Epithelial cell of esophagus (primary cell): ENCODE measurements around the gene WNT5A.

ENCODE experiments used
- DNase-seq: peaks from one replicate; pipeline ENCODE4 v3.0.0; 2010; ENCODE audit warnings: low read depth
- H3K4me3 ChIP-seq: 2 replicates; pipeline ENCODE4 v1.5.1; 2011; ENCODE audit warnings: mild to moderate bottlenecking, low read length, control low read depth
- TF ChIP-seq, protein P1 (sequence below): IDR thresholded peaks from 2 replicates; pipeline ENCODE4 v1.5.1; 2011; ENCODE audit warnings: low read depth, mild to moderate bottlenecking, low read length, control low read depth, inconsistent platforms; ENCODE audit not compliant: insufficient read depth; ENCODE audit errors: missing control alignments

Gene WNT5A

DNA sequence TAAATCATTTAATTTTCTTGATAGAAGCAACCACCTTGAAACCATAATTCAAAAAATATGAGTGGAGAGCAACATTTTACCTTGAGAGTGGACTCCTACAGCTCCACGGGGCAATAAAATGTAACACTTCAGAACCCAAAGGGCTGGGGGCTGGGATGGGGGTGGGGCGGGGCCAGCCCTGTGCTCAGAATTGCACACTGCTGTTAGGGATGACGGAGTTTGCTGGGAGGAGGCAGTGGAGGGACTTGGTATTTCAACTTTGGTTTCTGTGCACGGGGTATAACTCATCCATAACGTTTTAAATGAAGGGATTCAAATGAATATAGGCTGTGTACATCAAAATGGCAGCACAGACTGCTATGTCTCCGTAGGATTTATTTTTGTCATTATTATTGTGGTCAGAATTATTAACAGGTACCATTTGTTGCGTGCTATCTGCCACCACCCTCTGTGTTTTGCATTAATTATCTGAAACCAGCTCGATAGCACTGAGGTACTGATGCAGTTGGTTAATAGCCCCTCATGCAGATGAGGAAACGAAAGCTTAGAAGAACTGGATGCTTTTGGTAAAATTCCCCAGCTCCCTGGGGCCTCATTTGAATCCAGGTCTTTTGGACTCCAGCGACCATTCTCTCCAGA, 29.4 kb upstream of the WNT5A start:
- TF ChIP-seq, protein P1, sequence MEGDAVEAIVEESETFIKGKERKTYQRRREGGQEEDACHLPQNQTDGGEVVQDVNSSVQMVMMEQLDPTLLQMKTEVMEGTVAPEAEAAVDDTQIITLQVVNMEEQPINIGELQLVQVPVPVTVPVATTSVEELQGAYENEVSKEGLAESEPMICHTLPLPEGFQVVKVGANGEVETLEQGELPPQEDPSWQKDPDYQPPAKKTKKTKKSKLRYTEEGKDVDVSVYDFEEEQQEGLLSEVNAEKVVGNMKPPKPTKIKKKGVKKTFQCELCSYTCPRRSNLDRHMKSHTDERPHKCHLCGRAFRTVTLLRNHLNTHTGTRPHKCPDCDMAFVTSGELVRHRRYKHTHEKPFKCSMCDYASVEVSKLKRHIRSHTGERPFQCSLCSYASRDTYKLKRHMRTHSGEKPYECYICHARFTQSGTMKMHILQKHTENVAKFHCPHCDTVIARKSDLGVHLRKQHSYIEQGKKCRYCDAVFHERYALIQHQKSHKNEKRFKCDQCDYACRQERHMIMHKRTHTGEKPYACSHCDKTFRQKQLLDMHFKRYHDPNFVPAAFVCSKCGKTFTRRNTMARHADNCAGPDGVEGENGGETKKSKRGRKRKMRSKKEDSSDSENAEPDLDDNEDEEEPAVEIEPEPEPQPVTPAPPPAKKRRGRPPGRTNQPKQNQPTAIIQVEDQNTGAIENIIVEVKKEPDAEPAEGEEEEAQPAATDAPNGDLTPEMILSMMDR: no peak
- no peak overlapping the region for H3K4me3 ChIP-seq

DNA sequence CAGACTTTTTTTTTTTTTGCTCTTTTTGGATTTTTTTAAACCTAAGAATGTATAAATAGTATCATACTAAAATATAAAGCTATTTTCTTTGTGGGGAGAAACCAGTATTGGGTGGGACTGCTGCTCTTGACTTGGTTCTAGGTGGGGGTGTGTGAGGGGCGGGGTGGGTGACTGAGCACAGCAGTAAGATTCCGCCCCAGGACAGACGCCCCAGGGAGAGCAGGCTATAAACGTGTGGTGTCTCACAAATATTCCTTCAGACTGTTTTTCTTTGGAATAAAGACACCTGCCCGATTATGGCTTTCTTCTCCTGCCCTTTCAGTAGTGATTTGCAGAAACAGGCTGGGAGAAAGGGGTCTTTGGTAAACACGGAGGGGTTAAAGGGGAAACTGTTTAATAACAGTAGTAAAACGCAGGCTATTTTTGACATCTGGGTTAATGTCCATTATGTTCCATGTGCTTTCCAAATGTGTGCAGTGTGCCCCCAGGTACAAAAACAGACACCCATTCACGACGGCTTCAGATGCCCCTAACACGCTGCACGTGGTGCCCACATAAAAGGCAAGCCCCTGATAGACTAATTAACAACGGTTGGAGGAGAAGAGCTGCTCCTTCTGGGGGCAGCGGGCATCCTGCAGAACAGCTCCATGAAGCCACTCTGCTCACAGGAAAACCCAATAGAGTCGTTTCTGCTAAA, 28.6 kb upstream of the WNT5A start:
- no peak overlapping the region for H3K4me3 ChIP-seq
- TF ChIP-seq, protein P1: no peak
- no peak for DNase-seq

More for the DNA sequence above, 29.4 kb upstream of the WNT5A start:
- no peak for DNase-seq

DNA sequence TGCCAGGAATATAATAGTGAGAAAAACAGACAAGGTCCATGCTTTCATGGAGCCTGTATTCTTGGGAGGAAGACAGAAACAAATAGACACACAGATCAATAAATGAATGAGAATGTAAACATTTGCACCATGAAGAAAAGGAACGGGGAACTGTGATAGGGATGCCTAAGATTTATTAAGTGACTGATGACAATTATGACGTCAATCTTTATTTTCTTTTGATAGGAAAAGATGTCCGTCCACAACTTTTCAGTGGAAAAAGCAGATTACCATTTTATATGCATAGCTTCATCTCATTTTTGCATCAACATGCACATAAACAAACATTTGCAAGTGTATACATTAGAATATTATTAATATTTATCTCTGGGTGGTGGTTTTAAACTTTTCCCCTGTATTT, 27.9 kb upstream of the WNT5A start:
- no peak overlapping the region for H3K4me3 ChIP-seq
- TF ChIP-seq, protein P1: no peak
- no peak for DNase-seq

DNA sequence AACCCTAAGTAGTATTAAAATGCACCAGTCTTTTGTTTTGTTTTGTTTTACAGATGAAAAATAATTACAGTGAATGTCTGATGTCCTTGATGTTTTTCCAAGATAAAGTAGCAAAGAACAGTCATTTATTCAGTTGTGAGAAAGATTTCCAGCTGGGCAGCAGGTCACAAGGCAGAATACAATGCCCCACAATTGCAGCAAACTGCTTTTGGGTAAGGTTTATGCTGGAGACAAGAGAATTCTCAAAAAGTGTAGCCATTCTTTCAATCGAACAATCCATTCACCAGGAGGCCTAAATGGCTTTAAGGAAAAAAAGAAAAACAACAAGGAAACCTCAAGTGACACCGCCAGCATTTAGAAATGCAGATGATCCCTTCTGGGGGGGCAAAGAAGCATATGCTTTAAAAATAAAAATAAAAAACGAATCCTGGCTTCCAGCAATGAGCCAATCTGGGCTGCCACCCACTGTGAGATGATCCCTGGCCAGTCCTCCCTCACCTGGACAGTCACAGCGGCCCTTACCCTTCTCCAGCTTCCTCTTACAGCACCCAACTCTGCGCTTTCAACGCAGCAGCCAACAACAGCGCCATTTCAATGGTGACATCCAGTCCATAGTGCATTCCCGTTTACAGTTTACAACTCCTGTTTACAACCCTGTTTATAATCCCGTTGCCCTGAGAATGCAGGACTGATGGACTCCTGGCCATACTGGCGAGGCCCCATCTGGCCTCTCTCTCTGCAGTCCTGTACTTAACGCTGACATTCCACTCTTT, 25.7 kb upstream of the WNT5A start:
- TF ChIP-seq, protein P1: no peak
- no peak overlapping the region for H3K4me3 ChIP-seq
- DNase-seq: no peak

DNA sequence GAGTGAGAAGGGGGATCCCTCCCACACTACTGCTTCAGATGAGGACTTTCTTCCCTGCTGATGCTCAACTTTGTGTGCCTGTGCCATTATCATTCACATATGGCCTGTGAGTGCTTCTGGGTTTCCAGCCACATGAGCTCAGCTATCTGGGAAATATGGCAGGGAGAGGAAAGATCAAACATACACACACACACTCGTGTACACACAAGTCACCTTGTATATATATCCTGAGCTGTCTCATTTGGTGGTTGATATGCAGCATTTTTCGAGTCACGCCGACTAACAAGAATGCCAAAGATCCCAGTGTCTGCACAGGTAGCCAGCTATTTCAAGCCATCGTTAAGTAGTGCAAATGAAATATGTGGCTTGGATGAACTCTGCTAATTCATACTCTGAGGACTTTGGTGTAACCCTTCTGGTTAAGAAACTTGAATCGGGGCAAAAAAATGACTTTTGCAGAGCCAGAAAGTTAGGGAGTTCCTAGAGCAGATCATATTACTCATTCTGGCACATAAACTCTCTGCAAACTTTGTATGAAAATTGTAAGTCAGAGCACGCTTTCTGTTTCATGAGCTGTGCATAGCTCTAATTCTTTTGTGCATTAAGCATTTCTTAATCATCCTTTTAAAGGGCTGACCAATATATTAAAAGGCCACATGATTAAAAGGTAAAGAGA, 24.9 kb upstream of the WNT5A start:
- H3K4me3 ChIP-seq: no peak overlapping the region
- DNase-seq: no peak
- TF ChIP-seq, protein P1: no peak

DNA sequence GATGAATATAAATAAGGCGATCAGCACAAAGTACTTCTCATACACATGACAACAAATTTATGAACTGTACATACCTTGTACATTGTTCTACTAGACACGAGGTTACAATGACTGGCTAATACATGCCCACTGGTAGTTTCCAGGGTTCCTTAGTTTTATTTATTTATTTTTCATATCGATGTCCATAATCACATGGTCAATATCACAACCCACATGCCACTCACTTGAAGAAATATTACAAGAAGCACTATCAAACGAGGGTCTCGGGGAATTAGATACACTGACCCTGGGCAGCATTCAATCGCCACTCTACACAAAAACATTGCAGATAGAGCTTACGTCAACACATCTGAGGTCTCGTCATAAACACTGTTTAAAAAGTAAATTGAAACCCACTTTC, 21.2 kb upstream of the WNT5A start:
- TF ChIP-seq, protein P1: no peak
- H3K4me3 ChIP-seq: no peak overlapping the region
- no peak for DNase-seq
